H9 (cell line): ENCODE results near the gene KRTAP10-5. TPM values are rescaled to one million over a fixed set of nuclear protein-coding genes. Genes with fewer than 3 reads are reported as not detected.

Experiments used
- DNase-seq: peaks from one replicate; pipeline ENCODE4 v3.0.0-alpha.2; 2017
- H2AFZ ChIP-seq: one replicate; pipeline ENCODE4 v1.6.1; 2013; ENCODE audit warnings: mild to moderate bottlenecking, low read length, control low read depth, moderate library complexity
- H2AK5ac ChIP-seq: 2 replicates; pipeline ENCODE4 v1.6.1; 2013; ENCODE audit warnings: low read length, control low read depth, mixed read lengths; ENCODE audit not compliant: insufficient read length
- H2BK120ac ChIP-seq: one replicate; pipeline ENCODE4 v1.6.1; 2013; ENCODE audit warnings: low read depth, mild to moderate bottlenecking, low read length, control low read depth, inconsistent platforms; ENCODE audit not compliant: poor library complexity, severe bottlenecking
- H2BK12ac ChIP-seq: 2 replicates; pipeline ENCODE4 v1.6.1; 2013; ENCODE audit warnings: low read length, control low read depth, mixed read lengths, low read depth; ENCODE audit not compliant: insufficient read length
- H2BK15ac ChIP-seq: 2 replicates; pipeline ENCODE4 v1.6.1; 2013; ENCODE audit warnings: low read depth, low read length, control low read depth
- H2BK20ac ChIP-seq: one replicate; pipeline ENCODE4 v1.6.1; 2013; ENCODE audit warnings: low read depth, mild to moderate bottlenecking, low read length, control low read depth, inconsistent platforms; ENCODE audit not compliant: poor library complexity, severe bottlenecking
- H2BK5ac ChIP-seq: 2 replicates; pipeline ENCODE4 v1.6.1; 2013; ENCODE audit warnings: low read length, control low read depth, mixed read lengths; ENCODE audit not compliant: insufficient read length
- H3K14ac ChIP-seq: 2 replicates; pipeline ENCODE4 v1.6.1; 2013; ENCODE audit warnings: low read length, control low read depth; ENCODE audit not compliant: insufficient read depth
- H3K18ac ChIP-seq: 2 replicates; pipeline ENCODE4 v1.6.1; 2013; ENCODE audit warnings: low read depth, mild to moderate bottlenecking, mixed read lengths, low read length, control low read depth; ENCODE audit not compliant: insufficient read length
- H3K23ac ChIP-seq: 2 replicates; pipeline ENCODE4 v1.6.1; 2013; ENCODE audit warnings: low read length, control low read depth, mixed read lengths, low read depth; ENCODE audit not compliant: insufficient read length
- H3K23me2 ChIP-seq: 2 replicates; pipeline ENCODE4 v1.6.1; 2013; ENCODE audit warnings: low read depth, mild to moderate bottlenecking, mixed read lengths, low read length, control low read depth; ENCODE audit not compliant: insufficient read length, poor library complexity, severe bottlenecking
- H3K27ac ChIP-seq: 2 replicates; pipeline ENCODE4 v1.5.1; 2013; ENCODE audit warnings: low read length, control low read depth, mixed read lengths, low read depth; ENCODE audit not compliant: insufficient read length
- H3K27me3 ChIP-seq: 2 replicates; pipeline ENCODE4 v1.6.1; 2013; ENCODE audit warnings: low read length, control low read depth, inconsistent platforms; ENCODE audit not compliant: insufficient read depth
- H3K4ac ChIP-seq: 2 replicates; pipeline ENCODE4 v1.6.1; 2013; ENCODE audit warnings: low read depth, mild to moderate bottlenecking, control low read depth, inconsistent platforms, low read length, moderate library complexity
- H3K4me1 ChIP-seq: 2 replicates; pipeline ENCODE4 v1.6.1; 2013; ENCODE audit warnings: low read length, control low read depth, inconsistent platforms; ENCODE audit not compliant: insufficient read depth
- H3K4me2 ChIP-seq: 2 replicates; pipeline ENCODE4 v1.6.1; 2013; ENCODE audit warnings: low read length, control low read depth, mixed read lengths; ENCODE audit not compliant: insufficient read length, insufficient read depth
- H3K56ac ChIP-seq: 2 replicates; pipeline ENCODE4 v1.6.1; 2013; ENCODE audit warnings: low read depth, mild to moderate bottlenecking, mixed read lengths, low read length, control low read depth; ENCODE audit not compliant: insufficient read length
- H3K79me1 ChIP-seq: 2 replicates; pipeline ENCODE4 v1.6.1; 2013; ENCODE audit warnings: low read depth, mild to moderate bottlenecking, moderate library complexity, low read length, control low read depth, inconsistent platforms; ENCODE audit not compliant: insufficient read depth, poor library complexity, severe bottlenecking
- H3K79me2 ChIP-seq: 2 replicates; pipeline ENCODE4 v1.6.1; 2013; ENCODE audit warnings: low read length, control low read depth, inconsistent platforms; ENCODE audit not compliant: insufficient read depth
- H3K9ac ChIP-seq: 2 replicates; pipeline ENCODE4 v1.6.1; 2013; ENCODE audit warnings: low read length, control low read depth, mixed read lengths; ENCODE audit not compliant: insufficient read length; ENCODE audit errors: extremely low read depth
- H3K9me3 ChIP-seq: one replicate; pipeline ENCODE4 v1.6.1; 2013; ENCODE audit warnings: low read depth, low read length, inconsistent platforms; ENCODE audit not compliant: control insufficient read depth
- H3T11ph ChIP-seq: one replicate; pipeline ENCODE4 v1.6.1; 2013; ENCODE audit warnings: mild to moderate bottlenecking, low read length, control low read depth, inconsistent platforms
- H4K20me1 ChIP-seq: one replicate; pipeline ENCODE4 v1.6.1; 2013; ENCODE audit not compliant: control insufficient read depth, insufficient read length, insufficient read depth
- H4K5ac ChIP-seq: 2 replicates; pipeline ENCODE4 v1.6.1; 2013; ENCODE audit warnings: low read depth, mild to moderate bottlenecking, mixed read lengths, low read length, control low read depth; ENCODE audit not compliant: insufficient read length
- H4K8ac ChIP-seq: replicated peaks from 2 replicates; pipeline ENCODE4 v1.6.1; 2013; ENCODE audit warnings: low read length, control low read depth, mixed read lengths, low read depth; ENCODE audit not compliant: insufficient read length
- H4K91ac ChIP-seq: 2 replicates; pipeline ENCODE4 v1.6.1; 2013; ENCODE audit warnings: low read depth, mild to moderate bottlenecking, moderate library complexity, mixed read lengths, low read length, control low read depth; ENCODE audit not compliant: insufficient read length
- H3K27ac Mint-ChIP-seq, 3 experiments: 2 replicates in 2 of 3; 3 replicates in 1 of 3; pipeline ENCODE4 v1.8.0; 2020 to 2021; ENCODE audit warnings: mixed read lengths in 3 of 3, mild to moderate bottlenecking in 1 of 3, moderate library complexity in 1 of 3
- H3K27me3 Mint-ChIP-seq: 2 replicates; pipeline ENCODE4 v1.8.0; 2021; ENCODE audit warnings: low read depth, mild to moderate bottlenecking, moderate library complexity, mixed read lengths
- H3K36me3 Mint-ChIP-seq, 3 experiments: 2 replicates in 2 of 3; 3 replicates in 1 of 3; pipeline ENCODE4 v1.8.0; 2020 to 2021; ENCODE audit warnings: low read depth in 3 of 3, mixed read lengths in 3 of 3; ENCODE audit not compliant: insufficient read depth in 1 of 3
- H3K4me1 Mint-ChIP-seq, 2 experiments: 2 replicates each; pipeline ENCODE4 v1.8.0; 2020; ENCODE audit warnings: mixed read lengths in 2 of 2
- H3K4me3 Mint-ChIP-seq, 2 experiments: 2 replicates in 1 of 2; 3 replicates in 1 of 2; pipeline ENCODE4 v1.8.0; 2020 to 2021; ENCODE audit warnings: mild to moderate bottlenecking in 2 of 2, mixed read lengths in 2 of 2, moderate library complexity in 1 of 2
- H3K9me3 Mint-ChIP-seq, 2 experiments: 2 replicates in 1 of 2; 3 replicates in 1 of 2; pipeline ENCODE4 v1.8.0; 2020; ENCODE audit warnings: mild to moderate bottlenecking in 2 of 2, mixed read lengths in 2 of 2, moderate library complexity in 1 of 2
- WGBS: extraction: QIAGEN DNeasy Blood & Tissue Kit; methylation state at CpG from one replicate; pipeline ENCODE4 v1.1.7; 2013; ENCODE audit warnings: missing lambda C conversion rate, low lambda C conversion rate, mixed read lengths; ENCODE audit not compliant: insufficient read length; ENCODE audit errors: extremely low coverage; 5-methylcytosine and 5-hydroxymethylcytosine counted together
- total RNA-seq: library from RNA; stranded (reverse); gene quantifications from 2 replicates; pipeline ENCODE4 v1.2.1, GENCODE V29; 2021
- TF ChIP-seq, protein P1 (sequence below): fragments of 200-600 bp; sonication (generic); conservative IDR thresholded peaks from 3 replicates; pipeline ENCODE4 v1.8.0; 2021; ENCODE audit warnings: antibody characterized with exemption, mild to moderate bottlenecking

Gene KRTAP10-5
- total RNA-seq, 1 experiment from 2014 or later: not detected

DNA sequence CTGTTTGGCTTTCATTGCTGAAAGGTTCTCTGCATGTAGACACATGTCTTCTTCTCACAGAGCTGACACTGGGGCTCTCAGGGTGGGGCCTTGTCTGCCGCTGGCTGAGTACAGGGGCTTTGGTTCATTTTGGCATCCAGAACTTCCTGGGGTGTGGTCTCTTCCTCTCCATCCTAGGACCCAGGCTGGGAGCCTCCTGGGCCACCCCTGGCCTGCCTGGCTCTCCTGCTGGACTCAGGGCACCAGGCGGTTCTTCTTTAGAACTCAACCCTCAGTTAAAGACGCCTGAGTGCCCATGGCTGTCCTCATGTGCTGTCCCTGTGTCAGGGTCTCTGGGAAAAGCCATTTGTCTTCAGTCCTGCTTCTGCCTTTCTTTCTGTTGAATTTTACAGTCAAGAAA lies 5.5 kb upstream of the KRTAP10-5 start:
- TF ChIP-seq, protein P1, sequence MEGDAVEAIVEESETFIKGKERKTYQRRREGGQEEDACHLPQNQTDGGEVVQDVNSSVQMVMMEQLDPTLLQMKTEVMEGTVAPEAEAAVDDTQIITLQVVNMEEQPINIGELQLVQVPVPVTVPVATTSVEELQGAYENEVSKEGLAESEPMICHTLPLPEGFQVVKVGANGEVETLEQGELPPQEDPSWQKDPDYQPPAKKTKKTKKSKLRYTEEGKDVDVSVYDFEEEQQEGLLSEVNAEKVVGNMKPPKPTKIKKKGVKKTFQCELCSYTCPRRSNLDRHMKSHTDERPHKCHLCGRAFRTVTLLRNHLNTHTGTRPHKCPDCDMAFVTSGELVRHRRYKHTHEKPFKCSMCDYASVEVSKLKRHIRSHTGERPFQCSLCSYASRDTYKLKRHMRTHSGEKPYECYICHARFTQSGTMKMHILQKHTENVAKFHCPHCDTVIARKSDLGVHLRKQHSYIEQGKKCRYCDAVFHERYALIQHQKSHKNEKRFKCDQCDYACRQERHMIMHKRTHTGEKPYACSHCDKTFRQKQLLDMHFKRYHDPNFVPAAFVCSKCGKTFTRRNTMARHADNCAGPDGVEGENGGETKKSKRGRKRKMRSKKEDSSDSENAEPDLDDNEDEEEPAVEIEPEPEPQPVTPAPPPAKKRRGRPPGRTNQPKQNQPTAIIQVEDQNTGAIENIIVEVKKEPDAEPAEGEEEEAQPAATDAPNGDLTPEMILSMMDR: no peak
- WGBS: no CpG with 5 or more reads among the region's 3 CpGs
- Mint-ChIP-seq H3K27me3 (peaks cover 14% of the 10 kb centered on the region), H3K36me3 (peaks cover 0 to 11% (median 0%) of the 10 kb centered on the region in 3 experiments; a peak in 4 of 7 replicates), H3K9me3 (peaks cover 4 to 14% of the 10 kb centered on the region in 2 experiments), H3K4me1 (peaks cover 15 to 19% of the 10 kb centered on the region in 2 experiments), H3K27ac (no peak overlapping the region), H3K4me3 (no peak overlapping the region)
- Histone ChIP-seq H2AK5ac (no peak overlapping the region), H2BK5ac (no peak overlapping the region), H3K14ac (no peak overlapping the region), H3K56ac (no peak overlapping the region), H3K4ac (no peak overlapping the region), H3K23me2 (no peaks in the 10 kb centered on the region), H3K27ac (no peak overlapping the region), H3K79me1 (no peaks in the 10 kb centered on the region), H3K4me1 (no peaks in the 10 kb centered on the region), H2BK15ac (no peak overlapping the region), H3K18ac (no peak overlapping the region), H2AFZ (no peak overlapping the region), H4K20me1 (no peaks in the 10 kb centered on the region), H3T11ph (no peak overlapping the region), H3K9me3 (no peaks in the 10 kb centered on the region), H2BK20ac (no peak overlapping the region), H3K27me3 (no peaks in the 10 kb centered on the region), H4K8ac (no peak overlapping the region), H2BK120ac (no peak overlapping the region), H3K9ac (no peak overlapping the region), H3K23ac (no peak overlapping the region), H3K79me2 (no peaks in the 10 kb centered on the region), H4K91ac (no peak overlapping the region), H2BK12ac (no peak overlapping the region), H4K5ac (no peak overlapping the region), H3K4me2 (no peak overlapping the region)
- no peak for DNase-seq
